HG03521 (cell line): Measurements from ENCODE around the gene HOXA10.
A peak's percentile ranks its signal among the peaks of the same experiment; 100 is the strongest.

Experiments used
- ATAC-seq: cut with Tn5 transposase; IDR thresholded peaks from one replicate; pipeline ENCODE4 v1.9.1; 2021; ENCODE audit warnings: mild to moderate bottlenecking, moderate library complexity; ENCODE audit not compliant: unreplicated experiment

Gene HOXA10

DNA sequence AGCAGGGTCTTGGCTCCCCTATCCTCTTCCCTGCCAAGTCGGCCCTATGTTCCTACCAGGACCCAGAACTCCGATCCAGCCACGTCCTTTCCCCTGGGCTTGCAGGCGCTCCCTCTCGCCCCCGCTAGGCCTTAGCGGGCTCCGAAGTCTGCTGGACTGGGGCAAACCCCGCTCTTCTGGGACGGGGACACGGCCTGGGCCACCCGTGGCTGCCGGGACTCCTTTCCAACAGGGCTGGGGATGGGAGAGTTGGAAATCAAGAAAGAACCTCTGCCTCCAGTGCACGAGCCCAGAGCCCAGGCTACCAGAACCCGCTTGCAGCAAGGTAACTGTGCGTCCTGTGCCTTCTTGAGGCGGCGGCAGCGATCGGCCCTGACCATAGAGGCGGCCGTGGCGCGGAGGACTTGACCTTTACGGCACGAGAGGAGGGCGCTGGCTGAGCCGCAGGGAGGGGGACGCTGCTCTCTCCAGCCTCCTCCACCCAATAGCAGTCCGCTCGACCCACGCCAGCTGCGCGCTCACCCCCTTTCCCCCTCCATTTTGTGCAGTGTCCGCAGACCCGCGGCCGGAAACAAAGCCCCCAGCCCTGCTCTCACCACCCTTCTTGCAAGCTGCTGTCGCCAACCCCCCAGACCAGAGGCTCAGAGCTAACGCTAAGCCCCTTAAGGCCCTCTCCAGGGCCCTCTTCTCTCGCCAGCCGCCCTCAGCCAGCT, 17.9 kb upstream of the HOXA10 start:
- ATAC-seq = no peak

DNA sequence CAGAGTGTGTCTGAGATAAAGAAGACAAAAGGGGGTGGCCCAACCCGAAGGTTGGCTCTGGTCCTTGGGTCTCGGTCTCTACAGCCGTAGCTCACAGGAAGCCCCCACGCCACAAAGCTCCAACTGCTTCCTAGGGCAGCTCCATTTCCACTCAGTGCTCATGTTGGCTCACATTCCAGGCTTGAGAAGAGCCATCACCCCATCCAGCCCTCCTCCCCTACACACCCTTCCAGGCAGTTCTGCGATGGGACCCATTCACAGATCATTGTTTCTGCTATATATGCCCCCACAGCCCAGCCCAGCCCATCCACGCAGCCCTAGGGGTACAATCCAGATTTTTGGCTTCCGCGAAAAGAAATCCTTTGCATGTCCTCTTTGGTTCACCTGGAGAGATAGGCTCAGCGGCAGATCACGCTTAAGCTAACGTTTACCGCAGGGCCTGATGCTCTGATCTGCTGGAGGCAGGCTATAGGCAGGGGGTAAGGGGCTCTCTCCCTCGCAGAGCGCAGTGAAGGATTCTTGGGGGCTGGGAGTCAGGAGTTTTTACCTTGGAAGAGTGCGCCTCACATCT, 17.1 kb upstream of the HOXA10 start:
- ATAC-seq = no peak

DNA sequence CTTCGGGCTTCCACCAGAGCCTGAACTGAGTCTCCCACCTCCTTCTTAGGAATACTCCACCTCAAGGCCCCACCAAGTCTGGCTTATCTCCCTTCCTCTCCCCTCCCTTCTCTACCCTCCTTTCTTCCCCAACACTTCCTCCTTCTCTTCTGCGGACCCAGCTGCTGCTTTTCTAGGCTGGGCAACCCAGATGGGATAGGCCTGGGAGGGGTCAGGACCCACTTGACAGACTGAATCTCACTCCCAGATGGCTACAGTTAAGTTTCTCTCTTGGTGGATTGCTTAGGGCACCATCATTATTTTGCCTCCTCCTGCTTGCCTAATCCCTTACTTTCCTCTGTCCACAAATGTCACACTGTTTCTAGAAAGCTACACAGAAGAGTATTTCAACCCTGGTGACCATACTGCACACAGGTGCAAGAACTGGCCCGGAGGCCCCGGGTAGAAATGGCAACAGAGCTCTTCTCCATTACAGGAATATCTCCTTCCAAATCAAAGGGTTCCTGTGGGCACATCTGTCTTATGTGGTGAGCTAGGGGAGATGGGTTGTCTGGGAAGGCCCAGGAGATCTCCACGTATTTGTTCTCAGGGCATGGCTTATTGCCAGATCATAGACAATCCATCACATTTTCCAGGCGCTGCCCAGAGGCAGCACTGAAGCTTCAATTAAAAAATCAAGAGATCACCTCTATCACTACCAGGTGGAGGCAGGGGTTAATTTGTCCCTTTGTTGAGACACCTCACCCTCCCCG, 16.1 kb upstream of the HOXA10 start:
- ATAC-seq = no peak

DNA sequence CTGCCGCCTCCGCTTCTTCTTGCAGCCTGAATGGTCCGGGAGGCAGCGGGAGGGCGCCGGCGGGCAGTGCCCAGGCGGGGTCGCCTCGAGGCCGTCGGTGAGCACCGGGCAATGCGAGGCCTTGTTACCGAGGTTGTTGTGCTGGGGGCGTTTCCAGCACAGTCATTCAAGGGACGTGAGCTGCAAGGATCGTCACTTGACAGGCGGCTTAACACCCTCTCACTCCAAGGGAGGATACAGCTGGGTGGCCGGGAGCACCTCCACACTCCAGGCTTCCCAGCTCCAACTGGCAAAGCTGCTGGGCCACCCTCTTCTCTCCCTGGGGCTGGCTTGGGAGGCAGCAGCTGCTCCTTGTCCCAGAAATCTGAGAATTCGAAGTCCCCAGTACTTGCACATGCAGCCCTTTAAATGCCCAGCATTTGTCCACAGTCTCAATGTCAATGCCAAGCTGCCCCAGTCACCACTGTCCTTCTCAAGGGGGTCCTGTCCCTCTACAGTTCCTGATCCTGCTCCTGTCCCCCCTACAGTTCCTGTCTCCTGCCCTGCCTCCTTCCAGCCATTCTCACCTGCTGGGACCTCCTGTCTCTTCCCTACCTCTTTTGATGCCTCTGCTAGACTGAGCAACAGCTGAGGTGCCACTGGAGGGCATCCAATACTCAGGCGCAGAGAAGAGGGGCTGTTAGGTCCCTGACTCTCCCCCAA, 15.3 kb upstream of the HOXA10 start:
- ATAC-seq = no peak

DNA sequence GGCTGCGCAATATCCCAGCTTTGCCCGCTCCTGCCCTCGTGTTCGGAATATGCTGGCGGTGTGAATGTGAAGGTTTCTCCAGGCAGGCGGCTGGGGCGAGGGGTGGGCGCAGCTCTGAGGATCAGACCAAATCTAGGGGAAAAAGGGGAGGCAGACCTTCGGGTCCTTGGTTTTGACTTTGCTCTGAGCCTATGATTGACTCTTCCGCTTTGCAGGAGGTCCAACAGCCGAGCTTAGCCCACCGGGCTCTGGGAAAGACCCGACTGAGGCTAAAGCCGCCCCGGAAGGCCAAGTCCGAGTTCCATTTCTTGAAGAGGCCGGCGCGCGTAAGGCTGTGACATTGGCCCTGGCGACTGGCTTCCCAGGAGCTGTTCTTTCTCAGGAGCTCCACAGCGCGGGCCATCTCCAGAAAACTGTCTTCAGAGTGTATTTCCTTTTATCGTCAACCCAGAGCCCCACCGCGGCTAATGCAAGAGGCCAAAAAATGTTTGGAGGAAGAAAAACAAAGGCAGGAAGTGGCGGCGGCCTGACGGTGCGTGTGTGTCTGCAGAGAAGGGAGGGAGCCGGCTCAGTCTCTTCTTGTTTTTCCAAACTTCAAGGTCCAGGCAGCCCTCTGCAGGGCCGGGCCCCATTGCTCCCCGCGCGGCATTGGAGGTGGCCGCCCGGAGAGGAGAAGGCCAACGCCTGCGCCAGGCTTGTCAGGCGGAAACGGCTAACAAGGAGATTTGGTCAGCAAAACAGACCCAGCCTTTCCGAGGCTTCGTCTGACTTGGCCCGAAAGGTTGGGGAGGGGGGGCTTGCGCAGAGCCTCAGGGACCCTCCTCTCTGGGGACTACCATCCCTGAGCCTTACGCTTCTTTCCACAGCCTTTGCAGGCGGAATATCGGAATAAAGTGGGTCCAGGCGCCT, 14.5 kb upstream of the HOXA10 start:
- no peak for ATAC-seq

DNA sequence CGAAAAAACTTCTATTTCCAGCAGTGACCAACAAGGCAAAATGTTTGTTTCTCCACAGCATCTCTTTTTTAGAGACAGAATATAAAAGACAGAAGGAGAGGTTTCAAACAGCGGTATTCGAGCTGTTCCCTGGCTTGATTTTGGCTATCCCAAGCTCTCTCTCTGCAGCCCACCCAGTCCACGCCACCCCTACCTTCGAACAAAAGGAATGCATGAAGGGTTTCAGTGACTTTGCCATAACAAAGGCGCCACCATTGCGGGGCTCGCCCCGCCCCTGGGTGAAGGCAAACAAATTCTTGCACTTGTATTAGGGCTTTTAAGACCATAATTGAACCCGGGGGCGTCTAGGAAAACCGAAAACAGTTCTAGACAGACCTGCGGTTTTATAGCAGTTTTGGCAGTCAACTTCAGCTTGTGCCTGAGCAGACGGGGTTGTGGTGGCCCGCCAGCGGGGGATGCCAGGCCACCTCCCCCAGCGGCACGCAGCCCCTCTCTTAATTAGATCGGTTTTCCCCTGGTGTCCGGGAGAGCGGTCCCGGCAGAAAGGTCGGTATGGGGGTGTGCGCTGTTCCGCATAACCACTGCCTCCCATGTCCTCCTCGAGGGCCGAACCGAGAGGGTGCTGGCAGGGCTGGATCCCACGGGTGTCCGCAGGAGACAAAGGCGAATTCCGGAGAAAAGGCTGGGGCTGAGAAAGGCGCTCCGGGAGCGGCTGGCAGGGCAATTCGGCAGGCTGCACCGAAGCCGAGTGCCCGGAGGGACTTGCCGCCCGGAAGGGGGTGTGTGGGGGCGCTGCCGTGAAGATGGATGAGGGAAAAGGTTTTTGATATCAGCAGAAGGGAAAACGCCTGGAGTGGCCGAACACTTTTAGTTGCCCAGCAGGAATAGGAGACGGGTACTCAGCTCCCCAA, 13.6 kb upstream of the HOXA10 start:
- ATAC-seq = no peak

DNA sequence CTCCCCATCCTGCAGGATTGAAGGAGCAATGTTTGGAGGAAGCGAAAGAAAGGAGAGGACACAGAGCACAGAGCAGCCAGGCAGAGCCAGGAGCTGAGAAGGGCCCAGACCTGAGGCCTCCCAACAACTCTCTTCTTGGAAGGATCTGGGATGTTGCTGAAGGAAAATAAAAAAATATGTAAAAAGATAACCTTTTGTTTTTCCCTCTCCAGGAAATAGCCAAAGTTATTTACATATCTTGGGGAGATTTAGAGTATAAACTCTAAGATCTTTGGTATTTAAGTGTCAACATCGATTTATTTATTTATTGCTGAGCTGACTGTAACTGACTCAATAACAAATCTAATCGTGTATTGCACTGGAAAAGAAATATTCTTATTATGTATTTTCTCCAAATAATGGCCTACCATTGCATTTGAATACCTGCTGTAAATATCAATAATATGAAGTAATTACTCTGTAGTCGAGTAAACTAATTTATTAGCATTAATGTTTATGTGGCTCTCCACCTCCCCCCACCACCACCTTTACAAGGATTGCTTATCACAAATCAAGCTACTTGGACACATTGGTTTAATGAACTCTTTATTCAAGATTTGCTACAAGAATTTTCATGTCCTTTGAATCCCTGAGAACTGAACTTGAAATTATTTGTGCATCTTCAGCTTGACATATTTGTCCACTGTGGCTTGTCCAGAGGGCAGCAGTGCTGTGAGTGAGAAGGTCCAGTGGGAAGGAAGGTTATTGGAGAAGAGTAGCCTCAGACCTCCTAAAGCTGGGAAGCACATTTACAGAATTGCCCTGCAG, 12.8 kb upstream of the HOXA10 start:
- no peak for ATAC-seq

DNA sequence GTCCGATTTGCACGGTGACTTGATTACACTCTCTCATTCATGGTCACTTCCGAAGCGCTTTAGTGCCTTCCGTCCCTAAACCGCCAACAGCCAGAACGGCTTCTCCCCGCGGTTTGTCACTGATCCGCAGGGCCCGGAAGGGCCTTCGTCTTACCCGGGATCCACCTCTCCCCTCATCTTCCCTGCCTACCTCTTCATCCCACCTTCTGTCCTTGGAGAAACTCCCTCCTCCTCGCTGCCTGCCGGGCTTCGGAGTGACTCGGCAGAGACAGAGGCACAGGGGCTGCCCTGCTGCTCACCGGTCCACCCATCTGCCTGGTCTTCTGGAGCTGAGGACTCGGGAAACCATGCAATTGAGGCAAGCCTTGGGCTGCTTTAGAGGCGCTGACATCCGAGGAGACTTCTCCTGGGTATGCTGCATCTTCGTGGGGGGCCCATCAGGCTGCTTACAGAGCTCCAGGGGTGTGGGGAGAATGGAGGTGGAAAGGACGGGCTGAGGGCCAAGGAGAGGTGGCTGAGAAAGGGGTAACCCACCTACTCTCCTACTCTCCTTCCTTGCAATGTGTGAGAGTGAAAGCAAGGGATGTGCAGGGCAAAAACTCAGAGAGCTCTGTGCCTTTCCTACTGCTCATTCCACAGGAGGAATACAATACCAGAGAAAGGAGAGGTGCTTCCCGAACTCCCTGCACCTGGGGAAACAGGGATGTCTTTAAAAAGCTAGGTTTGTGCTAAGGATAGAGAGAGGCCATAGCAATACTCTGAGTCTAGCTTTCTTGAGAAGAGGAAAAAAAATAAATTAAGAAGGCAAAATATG, 11.9 kb upstream of the HOXA10 start:
- ATAC-seq = no peak

DNA sequence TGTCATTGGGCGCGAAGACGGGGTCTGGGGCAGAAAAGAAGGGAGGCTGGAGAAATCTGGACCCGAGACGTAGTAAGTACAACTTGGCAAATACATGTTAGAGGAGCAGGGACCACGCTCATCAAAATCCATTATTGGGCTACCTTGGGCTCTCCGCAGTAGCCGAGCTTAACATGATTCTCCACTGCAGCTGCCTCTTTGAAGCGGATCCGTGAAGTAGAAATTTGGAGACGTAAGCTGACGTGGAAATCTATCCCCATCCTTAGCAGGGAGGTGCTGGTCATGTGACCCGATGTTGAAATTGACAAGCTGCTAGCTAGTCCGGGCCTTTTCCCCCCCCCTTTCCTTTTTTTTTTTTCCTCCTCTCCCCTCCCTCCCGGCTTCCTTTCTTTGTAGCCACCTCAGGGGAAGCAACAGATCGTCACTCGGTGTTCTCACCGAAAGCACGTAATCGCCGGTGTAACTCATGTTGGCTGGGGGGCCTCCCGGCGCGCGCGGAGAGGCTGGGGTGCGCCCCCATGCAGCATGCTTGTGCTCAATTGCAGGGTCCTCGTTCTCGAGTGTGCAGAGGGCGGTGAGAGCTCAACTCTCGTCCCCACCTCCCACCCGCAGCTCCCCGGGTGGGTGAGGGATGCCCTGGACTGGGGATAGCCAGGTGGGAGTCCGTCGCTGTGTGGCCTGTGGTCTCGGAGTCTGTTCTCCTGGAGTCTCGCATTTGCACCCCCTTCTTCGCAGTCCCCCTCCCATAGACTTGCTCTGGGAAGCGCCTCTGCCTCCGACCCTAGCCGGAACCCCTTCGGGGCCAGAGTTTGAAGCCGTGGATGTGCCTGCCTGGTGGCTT, 11.1 kb upstream of the HOXA10 start, which contains the start of gene HOXA11:
HOXA11 (minus strand) TSS at position 220 of the 841 bp plus-strand sequence; CDS start at position 132, 88 bp downstream.
- no peak for ATAC-seq

DNA sequence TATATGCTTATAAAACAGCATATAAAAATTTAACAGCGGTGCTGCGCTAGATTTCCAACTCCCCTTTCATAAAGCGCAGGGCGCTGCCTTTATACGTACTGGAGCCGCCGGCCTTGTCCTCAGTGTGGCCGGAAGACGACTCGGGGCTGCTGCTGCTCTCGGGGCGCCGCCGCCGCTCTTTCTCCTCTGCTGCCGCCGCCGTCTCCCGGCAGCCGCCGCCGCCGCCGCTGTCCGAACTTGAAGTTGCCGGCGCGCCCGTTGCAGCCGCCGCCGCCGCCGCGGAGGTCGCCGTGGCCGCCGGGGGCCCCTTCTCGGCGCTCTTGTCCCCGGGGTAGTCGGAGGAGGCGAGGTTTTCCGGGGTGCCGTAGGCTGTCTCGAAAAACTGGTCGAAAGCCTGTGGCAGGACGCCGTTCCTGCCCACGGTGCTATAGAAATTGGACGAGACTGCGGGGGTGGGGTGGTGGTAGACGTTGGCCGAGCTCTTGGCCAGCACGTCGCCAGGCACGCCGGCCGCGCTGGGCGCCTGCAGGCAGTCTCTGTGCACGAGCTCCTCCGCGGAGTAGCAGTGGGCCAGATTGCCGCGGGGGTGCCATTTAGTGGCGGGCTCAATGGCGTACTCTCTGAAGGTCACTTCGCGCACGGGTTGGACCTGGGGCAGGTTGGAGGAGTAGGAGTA, 10.4 kb upstream of the HOXA10 start:
- ATAC-seq = peak; percentile 37

DNA sequence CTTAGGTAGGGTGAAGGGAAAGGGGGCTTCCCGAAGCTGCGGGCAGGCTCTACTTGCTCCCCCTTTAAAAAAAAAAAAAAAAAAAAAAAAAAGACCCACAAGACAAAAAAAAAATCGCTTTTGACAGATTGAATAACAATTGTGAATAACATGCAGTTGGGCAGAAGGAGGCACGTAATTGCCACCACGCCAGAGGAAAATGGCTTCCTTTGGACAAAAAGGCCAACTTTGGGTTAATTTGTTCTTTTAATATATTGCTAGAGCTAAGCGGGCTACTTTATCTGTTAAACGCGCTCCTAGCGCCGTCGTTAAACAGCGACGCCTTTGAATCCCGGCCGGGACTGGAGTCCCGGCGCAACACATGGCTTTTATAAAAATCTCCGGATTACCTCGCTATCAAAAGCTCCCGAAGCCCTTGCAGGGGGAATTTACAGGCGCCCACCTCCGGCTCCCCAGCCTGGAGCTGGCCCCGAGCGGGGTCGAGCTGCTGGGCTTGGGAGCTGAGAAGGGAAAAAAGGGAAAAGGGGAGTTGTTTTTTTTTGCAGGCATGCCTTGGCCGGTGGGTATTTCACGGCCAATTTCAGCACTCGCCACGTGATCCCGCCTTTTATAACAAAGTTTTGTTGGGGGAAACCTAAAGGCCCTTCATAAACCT, 9.7 kb upstream of the HOXA10 start:
- ATAC-seq = no peak

DNA sequence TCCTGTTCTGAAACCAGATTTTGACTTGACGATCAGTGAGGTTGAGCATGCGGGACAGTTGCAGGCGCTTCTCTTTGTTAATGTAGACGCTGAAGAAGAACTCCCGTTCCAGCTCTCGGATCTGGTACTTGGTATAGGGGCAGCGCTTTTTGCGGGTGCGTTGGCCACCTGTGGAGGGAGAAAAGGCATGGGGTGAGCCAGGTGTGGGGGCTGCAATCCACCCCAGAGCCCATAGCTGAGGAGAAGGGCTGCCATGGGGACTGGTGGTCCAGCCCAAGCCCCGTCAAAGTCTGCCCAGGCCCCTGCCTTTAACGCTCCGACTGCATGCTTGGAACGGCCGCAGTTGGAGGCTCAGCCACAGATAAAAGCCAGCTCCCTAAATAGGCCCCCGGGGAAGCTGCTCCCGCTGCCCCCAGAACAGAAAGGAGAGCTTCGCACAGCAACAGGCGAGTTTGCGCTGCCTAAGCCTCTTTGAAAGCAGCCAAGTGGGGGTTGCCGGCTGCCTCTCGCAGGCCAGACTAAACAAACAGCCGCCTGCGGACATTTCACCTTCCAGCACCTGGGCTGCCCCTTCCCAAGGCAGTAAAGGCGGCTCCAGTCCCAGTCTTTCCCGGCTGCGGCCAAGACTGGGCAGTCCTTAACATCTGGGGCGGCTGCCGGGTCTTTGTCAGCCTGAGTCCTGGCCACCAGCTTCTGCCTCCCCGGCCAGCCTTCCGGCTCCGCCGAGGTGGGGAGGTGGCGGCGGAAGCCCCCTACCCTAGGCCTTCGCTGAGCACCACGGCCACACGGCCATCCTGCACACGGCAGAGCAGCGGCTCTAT, 9.0 kb upstream of the HOXA10 start:
- no peak for ATAC-seq

DNA sequence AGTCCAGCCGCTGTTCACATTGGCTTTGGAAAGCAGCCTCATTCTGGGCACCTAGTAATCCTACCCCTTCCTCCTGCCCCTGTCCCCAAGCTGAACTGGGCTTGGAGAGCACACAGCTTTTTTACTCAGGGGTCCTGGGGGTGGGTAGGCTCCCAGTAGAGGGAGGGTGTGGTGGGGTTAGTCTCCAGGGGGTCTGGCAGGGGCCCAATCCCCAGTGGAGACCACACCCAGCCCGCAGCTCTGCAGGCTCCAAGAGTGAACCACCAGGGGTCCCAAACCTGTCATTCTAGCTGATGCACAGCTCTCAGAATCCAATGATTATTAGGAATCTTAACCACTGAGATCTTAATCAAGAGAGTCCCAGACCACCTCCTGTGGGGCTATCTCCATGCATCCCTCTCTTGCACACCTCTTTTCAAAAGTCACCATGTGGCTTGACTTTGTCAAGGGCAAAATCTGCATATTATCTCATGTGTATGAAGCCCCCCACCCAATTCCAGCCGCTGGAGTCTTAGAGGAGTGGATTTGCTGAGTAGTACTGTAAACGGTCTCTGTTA, 8.2 kb upstream of the HOXA10 start:
- no peak for ATAC-seq

DNA sequence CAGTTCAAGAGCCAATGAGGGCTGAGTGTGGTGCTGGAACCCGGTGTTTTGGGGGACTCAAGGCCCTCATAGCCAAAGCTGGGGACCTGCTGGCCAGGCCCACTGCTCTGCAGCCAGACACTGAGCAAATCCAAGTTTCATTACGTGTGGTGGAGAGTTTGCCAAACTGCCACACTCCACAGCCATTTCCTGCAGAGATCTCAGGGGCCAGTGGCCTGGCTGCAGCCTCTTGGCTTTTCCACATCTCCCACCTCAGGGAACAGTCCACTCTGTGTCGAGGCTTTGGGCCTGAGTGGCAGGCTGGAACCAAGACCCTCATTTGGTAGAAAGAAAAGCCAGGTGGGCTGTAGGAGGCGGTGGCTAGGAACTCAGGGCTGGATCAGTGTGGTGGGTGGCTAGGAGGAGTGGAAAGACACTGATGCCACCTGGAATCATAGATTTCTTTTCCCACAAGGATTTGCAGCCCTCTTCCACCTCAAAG, 7.7 kb upstream of the HOXA10 start:
- no peak for ATAC-seq
